Neural progenitor cell (in vitro differentiated cells): Measurements from ENCODE around the gene PADI1. TPM values are rescaled to one million over a fixed set of nuclear protein-coding genes. Genes with fewer than 3 reads are reported as not detected.

Experiments
- DNase-seq: peaks from one replicate; pipeline ENCODE4 v3.0.0-alpha.2; 2016; ENCODE audit warnings: low spot score
- H2AFZ ChIP-seq: fragments of 200-600 bp; sonication (generic); replicated peaks from 2 replicates; pipeline ENCODE4 v1.6.1; 2016; ENCODE audit warnings: antibody characterized with exemption
- H3F3A ChIP-seq: fragments of 200-600 bp; sonication (generic); 2 replicates; pipeline ENCODE4 v1.6.1; 2016; ENCODE audit warnings: antibody characterized with exemption, low read depth
- H3K27ac ChIP-seq: fragments of 200-600 bp; sonication (generic); 2 replicates; pipeline ENCODE4 v1.5.1; 2016; ENCODE audit warnings: mild to moderate bottlenecking
- H3K27me3 ChIP-seq: fragments of 200-600 bp; sonication (generic); 2 replicates; pipeline ENCODE4 v1.6.1; 2016; ENCODE audit warnings: mild to moderate bottlenecking, moderate library complexity
- H3K36me3 ChIP-seq: fragments of 200-600 bp; sonication (generic); 2 replicates; pipeline ENCODE4 v1.5.1; 2016
- H3K4me1 ChIP-seq: fragments of 200-600 bp; sonication (generic); 2 replicates; pipeline ENCODE4 v1.6.1; 2016; ENCODE audit warnings: mixed run types
- H3K4me2 ChIP-seq: fragments of 200-600 bp; sonication (generic); 2 replicates; pipeline ENCODE4 v1.6.1; 2016
- H3K4me3 ChIP-seq: fragments of 200-600 bp; sonication (generic); 2 replicates; pipeline ENCODE4 v1.5.1; 2016
- H3K79me2 ChIP-seq: fragments of 200-600 bp; sonication (generic); 2 replicates; pipeline ENCODE4 v1.6.1; 2016; ENCODE audit warnings: low read depth
- H3K9ac ChIP-seq: fragments of 200-600 bp; sonication (generic); 2 replicates; pipeline ENCODE4 v1.6.1; 2016
- H3K9me3 ChIP-seq: fragments of 200-600 bp; sonication (generic); 2 replicates; pipeline ENCODE4 v1.5.1; 2016; ENCODE audit warnings: low read depth
- H4K20me1 ChIP-seq: fragments of 200-600 bp; sonication (generic); 2 replicates; pipeline ENCODE4 v1.6.1; 2016; ENCODE audit warnings: low read depth
- H3K27ac Mint-ChIP-seq: 3 replicates; pipeline ENCODE4 v1.8.0; 2021; ENCODE audit warnings: mixed read lengths
- H3K27me3 Mint-ChIP-seq: 2 replicates; pipeline ENCODE4 v1.8.0; 2022; ENCODE audit warnings: low read depth, mild to moderate bottlenecking, inconsistent platforms, moderate library complexity, mixed read lengths; ENCODE audit not compliant: insufficient read depth
- H3K36me3 Mint-ChIP-seq: 3 replicates; pipeline ENCODE4 v1.8.0; 2021; ENCODE audit warnings: mixed read lengths
- H3K4me1 Mint-ChIP-seq: 3 replicates; pipeline ENCODE4 v1.8.0; 2021; ENCODE audit warnings: mixed read lengths
- H3K4me3 Mint-ChIP-seq: 3 replicates; pipeline ENCODE4 v1.8.0; 2021; ENCODE audit warnings: mild to moderate bottlenecking, moderate library complexity, mixed read lengths
- H3K9me3 Mint-ChIP-seq: 3 replicates; pipeline ENCODE4 v1.8.0; 2020; ENCODE audit warnings: mixed read lengths
- EZH2 ChIP-seq: fragments of 200-600 bp; sonication (generic); IDR thresholded peaks from 2 replicates; pipeline ENCODE4 v1.6.1; 2017; ENCODE audit warnings: antibody characterized with exemption, mild to moderate bottlenecking, moderate library complexity
- EZH2phosphoT487 ChIP-seq: fragments of 200-600 bp; sonication (generic); IDR thresholded peaks from 2 replicates; pipeline ENCODE4 v1.6.1; 2017; ENCODE audit warnings: antibody characterized with exemption
- total RNA-seq: library from RNA; depleted of rRNA; stranded (reverse); fragments of >200 nt; gene quantifications from 2 replicates; pipeline ENCODE4 v1.2.3, GENCODE V29; 2015; ENCODE audit warnings: low replicate concordance
- TF ChIP-seq, protein P1 (sequence below): fragments of 200-600 bp; sonication (generic); IDR thresholded peaks from 2 replicates; pipeline ENCODE4 v1.5.1; 2017; ENCODE audit warnings: antibody characterized with exemption, mild to moderate bottlenecking

The PADI1 gene
- total RNA-seq, 1 donor from 2014 or later, result 0.09 TPM

DNA sequence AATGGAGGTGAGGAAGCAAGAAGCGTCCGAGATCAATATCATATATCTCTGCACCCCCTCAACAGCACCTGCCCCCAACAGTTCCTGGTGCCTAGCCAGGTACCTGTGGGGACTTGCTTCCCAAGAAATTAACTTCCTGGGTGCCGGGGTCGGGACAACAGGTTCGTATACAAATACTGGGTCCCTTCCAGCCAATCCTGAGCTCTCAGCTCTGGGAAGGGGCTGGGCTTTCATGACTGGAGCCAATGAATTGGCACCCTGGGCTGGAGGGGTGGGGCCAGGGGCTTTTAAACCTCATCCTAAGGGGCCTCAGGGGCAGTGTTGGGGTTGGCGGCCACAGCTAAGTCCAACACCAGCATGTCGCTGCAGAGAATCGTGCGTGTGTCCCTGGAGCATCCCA, 43.9 kb downstream of the PADI1 start, which contains the start of gene PADI3:
Gene PADI3 (plus strand): TSS at position 318 of the 400 bp plus-strand sequence. CDS start 40 bp downstream, at position 358.
- Mint-ChIP-seq H3K4me1 (peaks cover 21% of the 10 kb centered on the region), H3K4me3 (no peak within 1 kb of the TSS), H3K36me3 (no peaks in the 10 kb centered on the region), H3K27me3 (peaks cover 8% of the 10 kb centered on the region), H3K9me3 (no peaks in the 10 kb centered on the region), H3K27ac (no peak within 1 kb of the TSS)
- H3K4me2 ChIP-seq, result no peak within 1 kb of the TSS
- no peak within 1 kb of the TSS for H3K9ac ChIP-seq
- no peak within 1 kb of the TSS for H3K4me3 ChIP-seq
- peak; percentile 55 for DNase-seq
- peaks cover 18% of the 10 kb centered on the region for H3K4me1 ChIP-seq
- H3F3A ChIP-seq, result peaks cover 9% of the 10 kb centered on the region
- no peaks in the 10 kb centered on the region for H4K20me1 ChIP-seq
- TF ChIP-seq EZH2, result no peak
- TF ChIP-seq, protein P1, sequence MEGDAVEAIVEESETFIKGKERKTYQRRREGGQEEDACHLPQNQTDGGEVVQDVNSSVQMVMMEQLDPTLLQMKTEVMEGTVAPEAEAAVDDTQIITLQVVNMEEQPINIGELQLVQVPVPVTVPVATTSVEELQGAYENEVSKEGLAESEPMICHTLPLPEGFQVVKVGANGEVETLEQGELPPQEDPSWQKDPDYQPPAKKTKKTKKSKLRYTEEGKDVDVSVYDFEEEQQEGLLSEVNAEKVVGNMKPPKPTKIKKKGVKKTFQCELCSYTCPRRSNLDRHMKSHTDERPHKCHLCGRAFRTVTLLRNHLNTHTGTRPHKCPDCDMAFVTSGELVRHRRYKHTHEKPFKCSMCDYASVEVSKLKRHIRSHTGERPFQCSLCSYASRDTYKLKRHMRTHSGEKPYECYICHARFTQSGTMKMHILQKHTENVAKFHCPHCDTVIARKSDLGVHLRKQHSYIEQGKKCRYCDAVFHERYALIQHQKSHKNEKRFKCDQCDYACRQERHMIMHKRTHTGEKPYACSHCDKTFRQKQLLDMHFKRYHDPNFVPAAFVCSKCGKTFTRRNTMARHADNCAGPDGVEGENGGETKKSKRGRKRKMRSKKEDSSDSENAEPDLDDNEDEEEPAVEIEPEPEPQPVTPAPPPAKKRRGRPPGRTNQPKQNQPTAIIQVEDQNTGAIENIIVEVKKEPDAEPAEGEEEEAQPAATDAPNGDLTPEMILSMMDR, result no peak
- TF ChIP-seq EZH2phosphoT487, result no peak
- H3K27me3 ChIP-seq, result no peaks in the 10 kb centered on the region
- H3K36me3 ChIP-seq, result no peaks in the 10 kb centered on the region
- peak within 1 kb of the TSS; percentile 10 for H2AFZ ChIP-seq
- H3K27ac ChIP-seq, result no peak within 1 kb of the TSS
- H3K9me3 ChIP-seq, result no peaks in the 10 kb centered on the region
- H3K79me2 ChIP-seq, result no peaks in the 10 kb centered on the region

DNA sequence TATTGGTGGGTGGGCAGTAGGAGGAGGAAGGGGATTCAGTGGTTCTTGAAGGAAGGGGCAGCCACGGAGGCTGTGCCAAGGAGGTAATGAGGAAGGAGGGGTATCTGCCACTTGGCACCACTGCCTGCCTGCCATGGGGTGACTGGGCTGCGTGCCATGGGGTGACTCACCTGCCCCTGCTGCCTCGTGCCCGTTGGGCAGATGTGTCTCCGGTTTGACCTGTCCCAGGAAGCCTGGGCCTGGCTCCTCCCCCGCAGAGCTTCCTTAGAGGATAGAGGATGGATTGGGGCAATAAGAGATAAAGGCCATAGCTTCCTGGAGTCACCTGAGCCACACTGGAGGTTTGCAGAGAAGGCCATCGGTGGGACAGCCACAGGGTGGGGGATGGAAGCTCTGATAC, 45.7 kb downstream of the PADI1 start:
- H4K20me1 ChIP-seq, result no peaks in the 10 kb centered on the region
- Mint-ChIP-seq H3K27me3 (peaks cover 8% of the 10 kb centered on the region), H3K9me3 (no peaks in the 10 kb centered on the region), H3K27ac (no peak overlapping the region), H3K4me1 (peaks cover 9% of the 10 kb centered on the region), H3K4me3 (no peak overlapping the region), H3K36me3 (no peaks in the 10 kb centered on the region)
- no peaks in the 10 kb centered on the region for H3K79me2 ChIP-seq
- no peak overlapping the region for H3K27ac ChIP-seq
- TF ChIP-seq EZH2 (no peak), EZH2phosphoT487 (no peak)
- TF ChIP-seq, protein P1, result no peak
- no peaks in the 10 kb centered on the region for H3K9me3 ChIP-seq
- H2AFZ ChIP-seq, result no peak overlapping the region
- H3F3A ChIP-seq, result peaks cover under 1% of the 10 kb centered on the region
- DNase-seq, result no peak
- H3K4me1 ChIP-seq, result peaks cover 4% of the 10 kb centered on the region
- H3K4me3 ChIP-seq, result no peak overlapping the region
- no peak overlapping the region for H3K4me2 ChIP-seq
- H3K36me3 ChIP-seq, result no peaks in the 10 kb centered on the region
- H3K9ac ChIP-seq, result no peak overlapping the region
- H3K27me3 ChIP-seq, result no peaks in the 10 kb centered on the region

DNA sequence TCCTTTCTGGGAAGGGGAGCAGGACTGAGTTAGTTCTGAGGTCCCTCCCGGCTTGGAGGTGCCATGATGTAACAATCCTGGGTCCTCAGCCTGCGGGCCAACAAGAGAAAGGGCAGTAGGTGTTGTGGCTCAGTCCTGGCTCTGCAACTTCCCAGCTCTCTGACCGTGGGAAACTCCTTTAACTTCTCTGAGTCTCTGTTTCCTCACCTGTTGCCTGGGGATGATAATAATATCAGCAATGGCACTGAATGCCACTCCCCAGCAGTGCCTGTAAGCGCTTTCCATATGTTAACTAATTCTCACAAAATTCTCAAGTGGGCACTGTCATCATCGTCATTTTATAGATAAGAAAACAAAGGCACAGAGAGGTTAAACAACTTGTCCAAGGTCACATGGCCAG, 46.3 kb downstream of the PADI1 start:
- Histone ChIP-seq H3K27ac (no peak overlapping the region), H3F3A (no peaks in the 10 kb centered on the region), H3K4me2 (no peak overlapping the region), H3K4me1 (no peaks in the 10 kb centered on the region), H4K20me1 (no peaks in the 10 kb centered on the region), H3K9me3 (no peaks in the 10 kb centered on the region), H3K36me3 (no peaks in the 10 kb centered on the region), H3K27me3 (no peaks in the 10 kb centered on the region), H2AFZ (no peak overlapping the region), H3K4me3 (no peak overlapping the region), H3K79me2 (no peaks in the 10 kb centered on the region), H3K9ac (no peak overlapping the region)
- H3K4me1 Mint-ChIP-seq, result peaks cover 5% of the 10 kb centered on the region
- no peak overlapping the region for H3K27ac Mint-ChIP-seq
- no peak for TF ChIP-seq EZH2
- TF ChIP-seq, protein P1, result no peak
- no peak for TF ChIP-seq EZH2phosphoT487
- H3K36me3 Mint-ChIP-seq, result no peaks in the 10 kb centered on the region
- H3K9me3 Mint-ChIP-seq, result no peaks in the 10 kb centered on the region
- DNase-seq, result no peak
- no peak overlapping the region for H3K4me3 Mint-ChIP-seq
- H3K27me3 Mint-ChIP-seq, result peaks cover 8% of the 10 kb centered on the region
